Epithelial cell of esophagus (primary cell): Measurements from ENCODE around the gene ZNF222.

Experiments used
- DNase-seq: peaks from one replicate; pipeline ENCODE4 v3.0.0; 2010; ENCODE audit warnings: low read depth
- H3K4me3 ChIP-seq: 2 replicates; pipeline ENCODE4 v1.5.1; 2011; ENCODE audit warnings: mild to moderate bottlenecking, low read length, control low read depth
- TF ChIP-seq, protein P1 (sequence below): IDR thresholded peaks from 2 replicates; pipeline ENCODE4 v1.5.1; 2011; ENCODE audit warnings: low read depth, mild to moderate bottlenecking, low read length, control low read depth, inconsistent platforms; ENCODE audit not compliant: insufficient read depth; ENCODE audit errors: missing control alignments

ZNF222 gene

DNA sequence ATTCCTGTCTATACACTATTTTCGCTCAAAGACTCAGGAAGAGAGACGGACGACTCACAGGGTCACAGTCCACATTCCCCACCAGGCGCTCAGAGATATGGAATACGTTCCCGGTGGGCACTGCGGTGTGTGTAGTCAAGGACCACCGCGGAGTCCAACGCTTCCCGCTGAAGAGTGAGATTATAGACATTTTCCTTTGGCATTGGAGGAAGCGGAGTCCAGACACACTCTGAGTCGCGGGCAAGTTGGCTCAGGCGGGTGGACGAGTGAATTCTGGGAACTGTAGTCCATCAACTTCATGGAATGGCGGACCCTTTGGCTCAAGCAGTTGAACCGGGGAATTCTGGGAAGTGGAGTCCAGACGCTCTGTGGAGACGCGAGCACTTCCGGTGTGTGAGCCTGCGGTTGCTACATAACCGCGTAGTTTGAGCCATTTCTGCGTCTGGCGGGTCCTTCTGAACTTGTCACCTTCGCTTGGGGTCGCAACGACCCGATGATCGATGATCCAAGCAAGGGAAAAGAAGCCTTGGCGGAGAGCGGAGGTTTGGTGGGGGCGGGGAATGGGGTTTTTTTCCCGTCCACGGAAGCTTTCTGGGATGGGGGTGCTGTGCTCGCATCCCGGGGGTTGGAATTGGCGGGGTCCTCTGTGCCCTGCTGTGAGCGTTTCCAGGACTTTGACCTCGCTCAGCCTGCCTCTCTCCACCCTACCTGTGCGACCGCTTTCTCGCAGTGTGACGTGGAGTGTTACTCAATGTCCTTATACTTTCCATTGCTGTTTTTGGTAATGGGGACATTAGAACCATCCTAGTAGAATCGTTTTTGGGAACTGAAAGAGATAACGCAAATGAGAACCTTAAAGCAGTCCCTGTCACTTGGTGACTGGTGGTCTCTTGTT, 22.4 kb upstream of the ZNF222 start, which contains the start of gene ZNF230:
ZNF230 (plus strand) TSS at position 392 of the 895 bp plus-strand sequence. CDS start 4,122 bp downstream, outside the sequence.
- peak; percentile 98 for DNase-seq
- H3K4me3 ChIP-seq = peak within 1 kb of the TSS; percentile 98
- TF ChIP-seq, protein P1, sequence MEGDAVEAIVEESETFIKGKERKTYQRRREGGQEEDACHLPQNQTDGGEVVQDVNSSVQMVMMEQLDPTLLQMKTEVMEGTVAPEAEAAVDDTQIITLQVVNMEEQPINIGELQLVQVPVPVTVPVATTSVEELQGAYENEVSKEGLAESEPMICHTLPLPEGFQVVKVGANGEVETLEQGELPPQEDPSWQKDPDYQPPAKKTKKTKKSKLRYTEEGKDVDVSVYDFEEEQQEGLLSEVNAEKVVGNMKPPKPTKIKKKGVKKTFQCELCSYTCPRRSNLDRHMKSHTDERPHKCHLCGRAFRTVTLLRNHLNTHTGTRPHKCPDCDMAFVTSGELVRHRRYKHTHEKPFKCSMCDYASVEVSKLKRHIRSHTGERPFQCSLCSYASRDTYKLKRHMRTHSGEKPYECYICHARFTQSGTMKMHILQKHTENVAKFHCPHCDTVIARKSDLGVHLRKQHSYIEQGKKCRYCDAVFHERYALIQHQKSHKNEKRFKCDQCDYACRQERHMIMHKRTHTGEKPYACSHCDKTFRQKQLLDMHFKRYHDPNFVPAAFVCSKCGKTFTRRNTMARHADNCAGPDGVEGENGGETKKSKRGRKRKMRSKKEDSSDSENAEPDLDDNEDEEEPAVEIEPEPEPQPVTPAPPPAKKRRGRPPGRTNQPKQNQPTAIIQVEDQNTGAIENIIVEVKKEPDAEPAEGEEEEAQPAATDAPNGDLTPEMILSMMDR = no peak

DNA sequence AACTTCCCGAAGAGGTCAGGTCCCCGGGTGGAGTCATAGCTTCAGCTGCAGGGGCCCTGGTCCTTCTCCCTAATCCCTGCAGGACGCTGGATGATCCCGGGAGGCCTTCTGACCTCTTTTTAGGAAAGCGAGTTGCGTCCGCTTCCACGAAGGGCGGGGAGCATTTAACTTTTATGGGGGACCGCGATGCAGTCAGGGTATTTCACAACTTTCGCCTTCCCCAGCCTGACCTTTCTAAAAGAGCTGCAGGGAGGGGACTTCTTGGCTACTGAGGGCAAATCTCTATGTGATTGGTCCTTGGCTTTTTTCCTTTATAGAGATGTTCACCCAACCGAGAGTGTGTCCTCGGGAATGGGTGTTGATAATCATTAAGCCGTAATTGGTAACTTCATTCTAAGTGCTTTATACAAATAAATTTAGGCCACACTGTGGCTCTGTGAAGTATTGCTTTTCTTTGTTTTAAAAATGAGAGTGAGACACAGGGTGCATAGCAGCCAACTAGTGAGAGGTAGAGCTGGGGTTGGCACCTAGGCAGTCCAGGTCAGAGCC, 21.6 kb upstream of the ZNF222 start:
- DNase-seq = peak; percentile 20
- H3K4me3 ChIP-seq = peak overlapping the region; percentile 98
- TF ChIP-seq, protein P1 = no peak

GRCh38 chr19:44005973-44006372, 19.2 kb upstream of the ZNF222 start:
- peak; percentile 42 for DNase-seq
- no peak overlapping the region for H3K4me3 ChIP-seq
- TF ChIP-seq, protein P1 = no peak

- no peak overlapping the region for H3K4me3 ChIP-seq
- TF ChIP-seq, protein P1 = no peak
- DNase-seq = no peak
Measured at GRCh38 chr19:44007473-44007872, 17.7 kb upstream of the ZNF222 start.

DNA sequence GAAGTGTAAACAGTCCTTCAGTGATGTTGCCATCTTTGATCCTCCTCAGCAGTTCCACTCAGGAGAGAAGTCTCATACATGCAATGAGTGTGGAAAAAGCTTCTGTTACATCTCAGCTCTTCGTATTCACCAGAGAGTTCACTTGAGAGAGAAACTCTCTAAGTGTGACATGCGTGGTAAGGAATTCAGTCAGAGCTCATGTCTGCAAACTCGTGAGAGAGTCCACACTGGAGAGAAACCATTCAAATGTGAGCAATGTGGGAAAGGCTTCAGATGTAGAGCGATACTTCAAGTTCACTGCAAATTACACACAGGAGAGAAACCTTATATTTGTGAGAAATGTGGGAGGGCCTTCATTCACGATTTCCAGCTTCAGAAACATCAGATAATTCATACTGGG, 14.7 kb upstream of the ZNF222 start:
- DNase-seq = no peak
- TF ChIP-seq, protein P1 = no peak
- no peak overlapping the region for H3K4me3 ChIP-seq

GRCh38 chr19:44019498-44019897, 5.7 kb upstream of the ZNF222 start:
- no peak overlapping the region for H3K4me3 ChIP-seq
- DNase-seq = no peak
- TF ChIP-seq, protein P1 = no peak
